GM18498 (cell line): ENCODE data around the gene SLC22A2.

Experiments used
- ATAC-seq: cut with Tn5 transposase; IDR thresholded peaks from one replicate; pipeline ENCODE4 v1.9.1; 2021; ENCODE audit warnings: mild to moderate bottlenecking, moderate library complexity; ENCODE audit not compliant: unreplicated experiment

SLC22A2 gene

DNA sequence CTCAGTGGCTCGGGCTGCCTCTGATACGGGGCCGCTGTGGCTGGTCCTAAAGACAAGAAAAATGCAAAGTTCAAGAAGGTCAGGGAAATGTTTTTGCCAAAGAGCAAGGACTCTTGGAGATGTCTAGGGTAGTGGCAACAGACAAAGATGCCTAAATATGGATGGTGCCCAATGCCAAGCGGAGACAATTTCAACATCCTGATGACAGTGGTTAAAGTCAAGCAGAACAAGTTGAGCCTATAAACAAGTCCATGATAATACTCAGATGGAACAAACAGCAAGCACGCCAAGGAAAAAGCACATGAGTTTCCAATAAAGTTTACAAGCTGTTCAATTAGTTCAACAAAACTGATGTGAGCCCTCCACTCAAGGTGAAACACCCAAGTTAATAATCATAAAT, 85.9 kb downstream of the SLC22A2 start:
- ATAC-seq: no peak

GRCh38 chr6:160170018-160170680, 88.5 kb downstream of the SLC22A2 start:
- ATAC-seq: no peak

- no peak for ATAC-seq
Observed at GRCh38 chr6:160167604-160168399, 90.8 kb downstream of the SLC22A2 start.
